ENCODE measurements around the gene PRRG2.

Gene PRRG2

GRCh38 chr19:49640113-49640898 lies 59.2 kb downstream of the PRRG2 start, which contains the start of gene RRAS:
RRAS (minus strand) TSS chr19:49640143; CDS start chr19:49640098, 45 bp downstream.
- peak; percentile 100 for DNase-seq (ENCODE audit: low spot score)

All from CD4-positive, alpha-beta T cell treated with Interleukin-15 for 4 hours (primary cell).